Ishikawa (cell line): Measurements from ENCODE around the gene SLAIN2.

Experiments
- CEBPB ChIP-seq: IDR thresholded peaks from 2 replicates; pipeline ENCODE4 v1.6.1; 2012
- CREB1 ChIP-seq: IDR thresholded peaks from 2 replicates; pipeline ENCODE4 v1.6.1; 2012; ENCODE audit warnings: low read depth
- EGR1 ChIP-seq: IDR thresholded peaks from 2 replicates; pipeline ENCODE4 v1.6.1; 2012
- EP300 ChIP-seq: IDR thresholded peaks from 2 replicates; pipeline ENCODE4 v1.6.1; 2012; ENCODE audit warnings: borderline replicate concordance
- FOXM1 ChIP-seq: IDR thresholded peaks from 2 replicates; pipeline ENCODE4 v1.6.1; 2012; ENCODE audit warnings: low read depth, borderline replicate concordance
- NFIC ChIP-seq: IDR thresholded peaks from 2 replicates; pipeline ENCODE4 v1.6.1; 2012
- RAD21 ChIP-seq: IDR thresholded peaks from 2 replicates; pipeline ENCODE4 v1.6.1; 2012; ENCODE audit warnings: low read depth
- TAF1 ChIP-seq: IDR thresholded peaks from 2 replicates; pipeline ENCODE4 v1.6.1; 2012; ENCODE audit warnings: low read depth, mild to moderate bottlenecking
- TCF12 ChIP-seq: IDR thresholded peaks from 2 replicates; pipeline ENCODE4 v1.6.1; 2012; ENCODE audit warnings: low read depth
- TEAD4 ChIP-seq: IDR thresholded peaks from 2 replicates; pipeline ENCODE4 v1.6.1; 2012
- YY1 ChIP-seq: IDR thresholded peaks from 2 replicates; pipeline ENCODE4 v1.6.1; 2012; ENCODE audit warnings: low read depth
- ZBTB7A ChIP-seq: IDR thresholded peaks from 2 replicates; pipeline ENCODE4 v1.6.1; 2012; ENCODE audit warnings: low read depth
- TF ChIP-seq, protein P1 (sequence below): IDR thresholded peaks from 2 replicates; pipeline ENCODE4 v1.6.1; 2012
- TF ChIP-seq, protein P2 (sequence below): IDR thresholded peaks from 2 replicates; pipeline ENCODE4 v1.6.1; 2012
- TF ChIP-seq, protein P3 (sequence below): IDR thresholded peaks from 2 replicates; pipeline ENCODE4 v1.6.1; 2012; ENCODE audit warnings: low read depth, mild to moderate bottlenecking

SLAIN2 gene

DNA sequence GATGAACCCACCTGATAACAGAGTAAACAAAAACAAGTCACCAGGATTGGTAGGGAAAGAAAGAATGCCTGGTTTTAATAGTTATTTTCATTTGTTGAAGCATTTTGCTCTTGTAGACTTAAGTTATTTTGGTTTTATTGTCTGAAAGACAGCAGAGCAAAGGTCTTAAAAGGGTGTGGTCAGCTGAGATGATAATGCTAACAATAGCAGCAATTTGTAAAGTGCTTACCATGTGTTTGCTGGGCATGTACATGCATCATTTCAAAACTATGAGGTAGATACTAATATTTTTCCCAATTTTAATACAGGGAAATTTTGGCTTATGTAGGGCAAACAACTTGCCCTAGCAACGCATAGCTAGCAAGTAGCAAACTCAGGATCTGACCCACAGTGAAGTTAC, 95.0 kb downstream of the SLAIN2 start:
- TF ChIP-seq, protein P1, sequence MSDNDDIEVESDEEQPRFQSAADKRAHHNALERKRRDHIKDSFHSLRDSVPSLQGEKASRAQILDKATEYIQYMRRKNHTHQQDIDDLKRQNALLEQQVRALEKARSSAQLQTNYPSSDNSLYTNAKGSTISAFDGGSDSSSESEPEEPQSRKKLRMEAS, result no peak
- TF ChIP-seq ZBTB7A (no peak), NFIC (no peak), RAD21 (no peak), TCF12 (no peak), TAF1 (no peak), FOXM1 (no peak), YY1 (no peak), TEAD4 (no peak)
- TF ChIP-seq, protein P2, sequence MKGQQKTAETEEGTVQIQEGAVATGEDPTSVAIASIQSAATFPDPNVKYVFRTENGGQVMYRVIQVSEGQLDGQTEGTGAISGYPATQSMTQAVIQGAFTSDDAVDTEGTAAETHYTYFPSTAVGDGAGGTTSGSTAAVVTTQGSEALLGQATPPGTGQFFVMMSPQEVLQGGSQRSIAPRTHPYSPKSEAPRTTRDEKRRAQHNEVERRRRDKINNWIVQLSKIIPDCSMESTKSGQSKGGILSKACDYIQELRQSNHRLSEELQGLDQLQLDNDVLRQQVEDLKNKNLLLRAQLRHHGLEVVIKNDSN, result no peak

DNA sequence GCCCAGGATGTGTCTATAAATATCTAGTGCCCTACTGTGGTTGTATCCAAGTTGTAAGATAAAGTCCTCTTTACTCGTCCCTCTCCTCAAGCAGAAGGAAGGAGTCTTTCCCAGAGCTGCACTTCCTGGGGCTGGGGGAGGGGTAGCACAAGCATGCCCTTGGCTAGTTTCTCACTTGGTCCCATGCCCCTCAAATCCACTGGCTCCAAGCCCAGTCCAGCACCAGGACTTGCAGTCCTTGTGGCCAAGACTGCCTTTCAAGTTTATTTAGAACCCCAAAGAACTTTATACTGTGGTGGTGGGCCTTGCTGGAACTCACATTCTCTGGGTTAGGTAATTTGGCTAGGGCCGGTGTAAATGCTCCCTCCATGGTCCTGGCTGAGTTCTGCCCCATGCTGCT, 98.7 kb downstream of the SLAIN2 start:
- TF ChIP-seq, protein P2, result no peak
- no peak for TF ChIP-seq EGR1

DNA sequence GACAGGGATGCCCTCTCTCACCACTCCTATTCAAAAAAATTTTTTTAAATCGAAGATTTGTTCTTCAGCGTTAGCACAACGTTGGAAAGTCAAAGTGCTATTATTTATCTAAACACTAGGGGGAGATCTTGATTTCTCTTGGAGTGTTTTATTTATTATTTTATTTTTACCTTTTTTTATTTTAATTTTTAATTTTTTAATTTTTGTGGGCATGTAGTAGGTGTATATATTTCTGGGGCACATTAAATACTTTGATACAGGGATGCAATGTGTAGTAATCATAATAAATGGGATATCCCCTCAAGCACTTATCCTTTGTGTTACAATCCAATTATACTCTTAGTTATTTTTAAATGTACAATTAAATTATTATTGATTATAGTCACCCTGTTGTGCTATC, 104.4 kb downstream of the SLAIN2 start:
- TF ChIP-seq NFIC (no peak), RAD21 (peak; percentile 42)

DNA sequence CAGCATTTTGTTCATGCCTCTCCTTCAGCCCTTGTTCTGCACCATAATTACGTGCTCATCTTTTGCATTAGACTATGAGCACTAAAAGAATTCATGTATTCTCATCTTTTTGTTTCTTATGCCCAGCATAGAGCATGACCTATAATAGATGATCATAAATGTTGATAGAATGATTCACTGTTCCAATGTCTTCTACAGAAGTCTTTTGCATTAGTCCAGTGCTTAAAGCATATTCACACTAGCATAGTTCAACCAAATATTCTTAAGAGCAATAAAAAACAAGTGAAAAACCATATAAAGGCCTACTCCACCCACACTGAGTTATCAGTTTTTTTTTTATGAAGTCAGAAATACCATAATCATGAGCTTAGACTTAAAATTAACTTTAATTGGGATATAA, 105.3 kb downstream of the SLAIN2 start:
- TF ChIP-seq, protein P1, result no peak
- TF ChIP-seq YY1, result no peak
- TF ChIP-seq, protein P2, result no peak
- TF ChIP-seq EGR1, result no peak

DNA sequence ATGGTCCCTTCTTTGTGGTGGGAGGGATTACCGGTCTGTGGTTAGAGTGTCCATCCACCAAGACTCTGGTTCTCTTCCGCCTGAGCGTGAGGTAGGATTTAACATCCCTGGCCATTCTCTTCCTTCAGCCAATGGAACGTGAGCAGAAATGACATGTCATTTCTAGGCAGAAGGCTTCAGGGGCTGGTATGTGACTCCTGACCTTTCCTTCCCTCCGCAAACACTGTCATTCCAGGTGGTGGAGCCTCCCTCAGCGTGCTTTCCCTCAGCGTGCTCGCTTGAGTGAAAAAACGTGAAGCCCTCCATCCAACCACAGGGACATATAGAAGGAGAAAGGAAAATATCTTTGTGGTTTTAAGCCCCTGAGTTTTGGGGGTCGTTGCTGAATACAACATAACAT, 107.8 kb downstream of the SLAIN2 start:
- TF ChIP-seq TEAD4, result no peak
- TF ChIP-seq CREB1, result no peak
- no peak for TF ChIP-seq RAD21
- no peak for TF ChIP-seq FOXM1
- no peak for TF ChIP-seq YY1
- TF ChIP-seq, protein P3, sequence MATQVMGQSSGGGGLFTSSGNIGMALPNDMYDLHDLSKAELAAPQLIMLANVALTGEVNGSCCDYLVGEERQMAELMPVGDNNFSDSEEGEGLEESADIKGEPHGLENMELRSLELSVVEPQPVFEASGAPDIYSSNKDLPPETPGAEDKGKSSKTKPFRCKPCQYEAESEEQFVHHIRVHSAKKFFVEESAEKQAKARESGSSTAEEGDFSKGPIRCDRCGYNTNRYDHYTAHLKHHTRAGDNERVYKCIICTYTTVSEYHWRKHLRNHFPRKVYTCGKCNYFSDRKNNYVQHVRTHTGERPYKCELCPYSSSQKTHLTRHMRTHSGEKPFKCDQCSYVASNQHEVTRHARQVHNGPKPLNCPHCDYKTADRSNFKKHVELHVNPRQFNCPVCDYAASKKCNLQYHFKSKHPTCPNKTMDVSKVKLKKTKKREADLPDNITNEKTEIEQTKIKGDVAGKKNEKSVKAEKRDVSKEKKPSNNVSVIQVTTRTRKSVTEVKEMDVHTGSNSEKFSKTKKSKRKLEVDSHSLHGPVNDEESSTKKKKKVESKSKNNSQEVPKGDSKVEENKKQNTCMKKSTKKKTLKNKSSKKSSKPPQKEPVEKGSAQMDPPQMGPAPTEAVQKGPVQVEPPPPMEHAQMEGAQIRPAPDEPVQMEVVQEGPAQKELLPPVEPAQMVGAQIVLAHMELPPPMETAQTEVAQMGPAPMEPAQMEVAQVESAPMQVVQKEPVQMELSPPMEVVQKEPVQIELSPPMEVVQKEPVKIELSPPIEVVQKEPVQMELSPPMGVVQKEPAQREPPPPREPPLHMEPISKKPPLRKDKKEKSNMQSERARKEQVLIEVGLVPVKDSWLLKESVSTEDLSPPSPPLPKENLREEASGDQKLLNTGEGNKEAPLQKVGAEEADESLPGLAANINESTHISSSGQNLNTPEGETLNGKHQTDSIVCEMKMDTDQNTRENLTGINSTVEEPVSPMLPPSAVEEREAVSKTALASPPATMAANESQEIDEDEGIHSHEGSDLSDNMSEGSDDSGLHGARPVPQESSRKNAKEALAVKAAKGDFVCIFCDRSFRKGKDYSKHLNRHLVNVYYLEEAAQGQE, result no peak
- TF ChIP-seq, protein P2, result no peak
- TF ChIP-seq, protein P1, result no peak
- TF ChIP-seq ZBTB7A, result no peak
- TF ChIP-seq EP300, result no peak
- no peak for TF ChIP-seq TCF12
- TF ChIP-seq TAF1, result no peak
- no peak for TF ChIP-seq NFIC
- TF ChIP-seq EGR1, result no peak
- TF ChIP-seq CEBPB, result no peak

DNA sequence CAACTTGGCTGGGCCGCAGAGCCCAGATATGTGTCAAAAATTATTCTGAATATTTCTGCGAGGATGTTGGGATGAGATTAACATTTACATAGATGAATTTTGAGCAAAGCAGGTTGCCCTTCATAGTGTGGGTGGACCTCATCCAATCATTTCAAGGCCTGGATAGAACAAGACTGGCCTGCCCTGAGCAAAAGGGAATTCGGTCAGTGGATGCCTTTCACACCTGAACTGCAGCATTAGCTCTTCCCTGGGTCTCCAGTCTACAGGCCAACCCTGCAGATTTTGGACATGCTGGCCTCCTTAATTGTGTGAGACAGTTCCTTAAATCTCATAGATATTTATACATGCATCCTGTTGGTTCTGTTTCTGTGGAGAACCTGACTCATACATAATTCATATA, 109.4 kb downstream of the SLAIN2 start:
- TF ChIP-seq, protein P2, result no peak
- TF ChIP-seq EP300, result no peak
- TF ChIP-seq, protein P3, result no peak
- no peak for TF ChIP-seq RAD21
- no peak for TF ChIP-seq EGR1
- TF ChIP-seq CREB1, result no peak
- TF ChIP-seq TCF12, result no peak
- no peak for TF ChIP-seq TAF1
- no peak for TF ChIP-seq ZBTB7A
- no peak for TF ChIP-seq YY1
- TF ChIP-seq, protein P1, result no peak
- no peak for TF ChIP-seq CEBPB
